Measurements from ENCODE around the gene WNT16.

GRCh38 chr7:121298831-121299239, 30.0 kb upstream of the WNT16 start:
- TF ChIP-seq CTCF (conservative IDR thresholded peaks at IDR 0.05; ENCODE audit: low read depth, low read length) (no peak), EZH2 (IDR thresholded peaks at IDR 0.05; ENCODE audit: low read length, unreplicated experiment) (no peak), EZH2phosphoT487 (IDR thresholded peaks at IDR 0.05; ENCODE audit: borderline replicate concordance, low read length) (no peak)

All from PC-3 (cell line).